SH-SY5Y (cell line): Measurements from ENCODE around the gene RHOB.

ENCODE experiments used
- GATA2 ChIP-seq: IDR thresholded peaks from 2 replicates; pipeline ENCODE4 v1.6.1; 2011; ENCODE audit warnings: mild to moderate bottlenecking, low read depth, low read length
- GATA3 ChIP-seq: IDR thresholded peaks from 2 replicates; pipeline ENCODE4 v1.6.1; 2011; ENCODE audit warnings: low read depth, mild to moderate bottlenecking, low read length, moderate library complexity

The RHOB gene

DNA sequence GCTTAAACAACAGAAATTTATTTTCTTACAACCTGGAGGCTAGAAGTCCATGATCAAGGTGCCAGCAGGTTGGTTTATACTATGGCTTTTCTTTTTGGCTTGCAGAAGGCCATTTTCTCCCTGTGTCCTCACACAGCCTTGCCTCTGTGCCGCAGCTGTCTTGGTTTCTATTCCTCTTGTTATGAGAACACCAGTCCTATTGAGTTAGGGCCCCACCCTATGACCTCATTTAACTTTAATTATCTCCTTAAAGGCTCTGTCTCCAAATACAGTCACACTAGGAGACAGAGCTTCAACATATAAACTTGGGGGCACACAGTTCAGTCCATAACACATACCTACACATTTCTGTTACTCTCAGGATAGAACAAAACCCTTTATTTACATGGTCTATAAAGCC, 17.3 kb upstream of the RHOB start:
- TF ChIP-seq GATA3 = no peak
- TF ChIP-seq GATA2 = no peak

DNA sequence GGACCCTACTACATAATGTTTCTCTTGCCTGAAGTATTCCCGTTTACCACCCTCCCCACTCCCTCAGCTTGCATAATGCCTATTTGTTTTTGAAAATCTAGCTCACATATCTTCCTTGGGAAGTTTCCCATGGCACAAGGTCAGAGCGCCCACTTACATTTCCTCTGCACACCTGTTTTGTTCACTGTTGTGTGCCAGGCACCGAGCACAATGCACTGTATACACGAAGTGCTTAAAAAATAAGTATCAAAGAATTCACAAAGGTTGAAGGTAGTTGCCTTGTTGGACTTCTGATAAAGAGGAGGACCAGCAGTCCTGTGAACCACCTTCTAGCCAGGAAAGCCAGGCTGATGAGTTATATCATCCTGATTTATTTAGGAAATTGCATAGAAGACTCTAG, 16.8 kb upstream of the RHOB start:
- TF ChIP-seq GATA3 (no peak), GATA2 (no peak)

DNA sequence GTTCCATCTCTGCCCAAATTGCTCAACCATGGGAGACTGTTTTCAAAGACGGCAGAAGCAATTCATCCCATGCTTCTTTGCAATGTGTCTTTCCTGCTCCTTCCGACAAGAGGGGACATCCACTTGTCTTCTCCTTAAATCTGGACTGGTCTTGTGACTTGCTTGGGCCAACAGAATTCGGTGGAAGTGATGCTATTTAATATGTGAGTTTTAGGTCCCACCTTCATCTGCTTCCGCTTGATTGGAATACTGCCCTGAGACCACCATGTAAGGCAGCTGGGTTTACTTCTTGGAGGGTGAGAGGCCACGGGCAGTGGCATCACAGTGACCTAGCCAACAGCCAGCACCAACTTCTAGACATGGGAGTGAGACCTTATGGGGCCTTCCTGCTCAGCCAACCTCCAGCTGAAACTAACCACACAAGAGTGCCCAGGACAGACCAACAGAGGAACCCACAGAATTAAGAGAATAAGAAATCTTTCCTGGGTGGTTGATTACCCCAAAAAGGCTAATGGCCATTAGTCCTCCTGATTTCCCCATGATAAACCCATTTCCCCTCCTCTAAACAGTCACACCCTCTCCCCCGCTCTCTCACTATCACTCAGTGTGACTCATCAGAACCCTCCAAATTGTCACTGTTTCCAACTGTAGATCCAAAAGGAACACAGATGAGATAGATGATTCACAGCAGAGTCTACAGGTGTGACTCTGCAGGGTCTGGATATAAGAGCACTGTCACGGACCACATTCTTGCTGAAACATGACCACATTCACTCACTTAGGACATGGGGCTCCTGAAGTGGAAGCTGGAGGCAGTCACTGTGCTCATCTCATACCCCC, 16.2 kb upstream of the RHOB start:
- TF ChIP-seq GATA3 = no peak
- no peak for TF ChIP-seq GATA2

DNA sequence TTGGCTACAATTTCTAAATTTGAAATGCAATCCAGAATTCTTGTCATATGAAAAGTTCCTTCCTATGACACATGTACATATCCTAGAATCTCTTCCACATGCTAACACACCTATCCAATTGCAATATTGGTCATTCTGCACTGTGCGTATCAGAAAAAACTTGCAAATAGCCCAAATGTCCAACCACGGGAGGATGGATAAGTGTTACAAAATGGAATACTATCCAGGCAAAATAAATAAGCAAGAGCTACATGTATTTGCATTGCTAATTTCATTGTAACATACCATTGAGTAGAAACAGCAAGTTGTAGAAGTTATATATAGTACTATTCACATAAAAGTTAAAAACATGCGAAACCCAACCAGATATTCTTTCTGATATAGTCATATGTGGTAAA, 15.6 kb upstream of the RHOB start:
- no peak for TF ChIP-seq GATA3
- TF ChIP-seq GATA2 = no peak

DNA sequence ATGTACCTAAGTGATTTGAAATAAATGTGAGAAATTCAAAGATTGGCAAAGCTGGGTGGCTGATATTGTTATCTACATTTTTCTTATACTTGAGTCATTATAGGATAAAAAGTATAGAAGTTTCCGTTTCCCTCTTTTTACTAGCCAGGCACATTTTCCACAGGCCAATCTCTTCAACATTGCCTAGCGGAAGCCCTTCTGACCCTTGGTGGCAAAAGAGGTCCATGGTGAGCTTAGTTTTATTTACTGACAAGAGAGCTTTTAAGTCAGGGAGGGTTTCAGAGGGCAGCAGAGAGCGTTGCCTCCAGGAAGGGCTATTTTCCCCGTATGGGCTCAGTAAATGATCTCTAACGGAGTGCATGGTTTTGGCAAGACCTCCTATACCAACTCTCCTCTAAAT, 15.1 kb upstream of the RHOB start:
- TF ChIP-seq GATA2 (no peak), GATA3 (no peak)

DNA sequence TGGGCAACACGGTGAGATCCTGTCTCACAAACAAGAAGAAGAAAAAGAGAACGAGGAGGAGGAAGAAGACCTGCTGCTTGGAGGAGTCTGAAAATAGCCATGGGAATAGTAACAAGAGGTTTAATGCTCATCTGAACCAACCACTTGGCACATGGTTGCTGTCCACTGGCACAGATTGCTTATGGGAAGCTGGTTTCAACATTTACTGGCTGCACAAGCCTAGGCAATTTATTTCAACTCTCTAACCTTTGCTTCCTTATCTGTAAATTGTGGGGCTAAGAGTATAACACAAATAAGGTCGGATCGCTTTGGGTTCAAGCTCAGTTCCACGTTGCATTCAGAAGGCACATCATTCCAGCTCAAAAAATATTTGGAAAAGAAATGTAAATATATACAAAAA, 14.2 kb upstream of the RHOB start:
- TF ChIP-seq GATA3 (no peak), GATA2 (no peak)

DNA sequence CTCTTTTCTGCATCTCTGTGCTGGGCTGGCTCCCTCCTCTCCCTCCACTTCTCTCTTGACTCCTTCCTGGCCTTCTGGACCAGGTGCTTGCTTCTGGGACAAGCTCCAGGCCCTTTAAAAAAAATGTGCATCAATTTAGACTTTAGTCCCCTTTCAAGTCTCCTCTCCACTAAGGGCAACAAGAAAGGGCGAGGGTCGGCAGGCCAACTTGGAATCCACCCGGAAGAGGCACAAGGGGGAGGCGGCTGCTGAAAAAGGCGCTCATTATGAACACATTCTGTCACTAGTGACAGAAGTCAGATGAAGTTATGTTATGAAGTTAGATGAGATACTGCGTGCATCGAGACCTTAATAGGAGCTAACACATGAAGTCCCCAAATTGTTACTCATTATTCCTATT, 13.6 kb upstream of the RHOB start:
- no peak for TF ChIP-seq GATA3

DNA sequence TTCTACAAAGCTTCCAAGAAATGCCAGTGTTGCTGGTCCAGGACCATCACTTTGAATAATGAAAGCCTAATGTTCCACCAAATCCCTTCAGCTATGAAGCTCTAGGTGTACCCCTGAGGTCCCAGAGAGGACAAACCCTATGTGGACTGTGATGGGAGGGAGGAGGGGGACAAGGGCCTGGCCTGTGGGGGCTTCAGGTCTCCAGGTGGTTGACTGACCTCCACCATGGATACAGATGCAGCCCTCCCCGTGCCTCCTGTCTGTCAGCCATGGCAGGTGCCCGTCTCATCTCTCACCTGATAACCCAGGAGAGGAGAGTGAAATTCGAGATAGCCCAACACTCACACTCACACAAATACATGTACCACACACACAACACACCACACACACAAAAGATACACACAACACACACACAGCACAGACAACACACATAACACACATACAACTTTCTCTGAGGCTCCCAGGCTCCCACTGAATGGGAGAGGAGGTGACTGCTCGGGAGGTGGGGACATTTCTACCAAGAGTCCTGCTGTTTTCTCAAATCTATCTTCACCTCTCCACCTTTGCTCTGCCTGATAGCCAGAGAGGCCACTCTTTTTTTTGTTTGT, 12.8 kb upstream of the RHOB start:
- no peak for TF ChIP-seq GATA3
- no peak for TF ChIP-seq GATA2

DNA sequence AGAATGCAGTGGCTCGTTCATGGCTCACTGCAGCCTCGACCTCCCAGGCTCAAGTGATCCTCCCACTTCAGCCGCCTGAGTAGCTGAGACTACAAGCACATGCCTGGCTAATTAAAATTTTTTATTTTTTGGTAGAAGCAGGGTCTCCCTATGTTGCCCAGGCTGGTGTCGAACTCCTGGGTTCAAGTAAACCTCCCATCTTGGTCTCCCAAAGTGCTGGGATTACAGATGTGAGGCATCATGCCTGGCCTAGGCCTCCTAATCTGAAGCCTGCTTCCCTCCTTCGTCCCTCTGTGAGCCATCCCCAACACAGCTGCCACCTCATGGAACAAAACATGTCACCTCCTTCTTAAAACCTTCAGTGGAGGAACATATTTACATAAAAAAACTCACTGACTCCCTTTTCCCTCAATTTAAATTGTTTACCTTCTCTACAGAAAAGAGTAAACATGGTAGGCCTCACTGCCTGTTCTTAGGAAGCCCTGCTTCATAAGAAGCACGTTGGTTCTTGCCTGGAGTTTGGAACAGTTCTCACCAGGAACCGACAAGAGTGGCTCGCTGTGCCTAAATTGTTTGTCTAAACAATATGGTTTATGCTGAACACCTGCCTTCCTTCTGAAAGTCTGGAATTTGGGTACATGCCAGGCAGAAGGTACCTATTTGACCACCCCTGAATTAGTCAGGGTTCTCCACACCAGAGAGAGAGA, 12.1 kb upstream of the RHOB start:
- no peak for TF ChIP-seq GATA2
- TF ChIP-seq GATA3 = no peak

DNA sequence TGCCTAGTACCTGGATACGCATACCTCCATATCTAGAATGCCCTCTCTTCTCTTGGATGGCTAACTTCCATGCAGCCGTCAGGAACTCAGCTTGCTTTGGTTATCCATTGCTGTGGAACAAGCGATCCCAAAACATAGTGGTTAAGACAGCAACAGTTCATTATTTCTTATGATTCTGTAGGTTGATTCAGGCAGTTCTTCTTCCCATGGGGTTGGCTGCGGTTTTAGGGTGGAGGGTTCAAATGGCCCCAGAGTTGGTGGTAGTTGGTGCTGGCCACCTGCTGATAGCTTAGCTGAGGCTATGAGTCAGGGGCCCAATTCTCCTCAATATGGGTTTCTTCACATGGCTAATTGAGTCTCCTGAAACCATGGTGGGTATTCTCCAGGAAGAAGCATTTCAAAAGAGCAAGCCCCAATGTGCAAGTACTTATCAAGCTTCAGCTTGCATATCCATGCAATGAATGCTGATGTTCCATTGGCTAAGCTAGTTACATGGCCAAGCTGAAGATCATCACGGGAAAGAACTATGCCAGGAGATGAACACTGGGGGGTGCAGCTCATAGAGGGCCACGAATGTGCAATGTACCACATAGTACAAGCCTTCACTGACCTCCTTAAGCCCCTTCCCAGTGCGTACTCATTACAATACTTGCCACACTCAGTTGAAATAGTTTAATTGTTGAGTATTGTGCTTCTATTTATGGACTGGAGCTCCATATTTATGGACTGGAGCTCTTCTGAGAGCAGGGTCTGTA, 10.0 kb upstream of the RHOB start:
- TF ChIP-seq GATA2 (no peak), GATA3 (no peak)

DNA sequence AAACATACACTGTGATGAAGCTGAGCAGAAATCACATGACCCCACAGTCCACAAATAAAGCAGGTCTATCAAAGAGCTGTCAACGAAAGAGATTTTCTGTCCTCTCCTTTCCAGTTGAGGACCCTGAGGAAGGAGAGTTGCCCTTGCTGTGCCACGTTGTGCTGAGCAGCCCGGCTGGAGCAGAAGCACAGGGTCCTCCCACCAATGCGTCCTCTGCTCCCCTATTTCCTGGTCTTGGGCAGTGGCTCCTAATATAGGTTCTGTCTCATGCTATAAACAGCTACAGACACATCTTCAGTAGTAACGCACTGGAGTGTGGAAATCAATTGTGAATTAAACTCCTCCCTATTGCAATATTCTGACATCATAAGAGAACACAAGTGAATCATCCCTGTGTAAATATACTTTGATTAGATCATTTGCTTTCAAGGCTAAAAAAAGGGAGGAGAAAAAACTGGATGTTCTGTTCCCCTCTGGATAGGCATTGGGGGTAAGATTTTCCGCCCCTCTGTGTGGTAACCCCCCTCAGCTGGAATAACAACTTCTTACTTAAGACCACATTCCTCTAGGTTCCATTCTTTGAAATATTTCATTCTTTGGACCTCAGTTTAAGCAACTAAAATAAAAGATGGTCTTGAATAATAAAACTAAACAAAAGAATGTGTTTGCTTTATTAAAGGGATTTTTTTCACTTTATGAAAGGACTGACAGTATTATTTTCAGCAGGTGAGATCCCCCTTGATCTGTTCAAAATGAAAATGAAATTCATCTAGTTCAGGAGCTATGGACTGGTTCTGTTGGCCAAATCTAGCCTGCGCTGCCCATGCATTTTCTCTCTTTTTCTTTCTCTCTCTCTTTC, 8.3 kb upstream of the RHOB start:
- TF ChIP-seq GATA3 = no peak
- no peak for TF ChIP-seq GATA2

DNA sequence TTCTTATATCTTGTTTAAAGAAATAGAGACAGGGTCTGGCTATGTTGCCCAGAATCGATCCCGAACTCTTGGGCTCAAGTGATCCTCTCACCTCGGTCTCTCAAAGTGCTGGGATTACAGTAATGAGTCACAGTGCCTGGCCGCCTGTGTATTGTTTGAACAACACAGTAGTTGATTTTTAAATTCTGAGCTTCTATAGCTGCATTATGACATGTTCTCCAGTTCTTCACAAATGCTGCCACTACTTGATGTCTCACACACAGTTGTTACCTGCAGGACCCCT, 7.7 kb upstream of the RHOB start:
- TF ChIP-seq GATA2 = no peak
- no peak for TF ChIP-seq GATA3

DNA sequence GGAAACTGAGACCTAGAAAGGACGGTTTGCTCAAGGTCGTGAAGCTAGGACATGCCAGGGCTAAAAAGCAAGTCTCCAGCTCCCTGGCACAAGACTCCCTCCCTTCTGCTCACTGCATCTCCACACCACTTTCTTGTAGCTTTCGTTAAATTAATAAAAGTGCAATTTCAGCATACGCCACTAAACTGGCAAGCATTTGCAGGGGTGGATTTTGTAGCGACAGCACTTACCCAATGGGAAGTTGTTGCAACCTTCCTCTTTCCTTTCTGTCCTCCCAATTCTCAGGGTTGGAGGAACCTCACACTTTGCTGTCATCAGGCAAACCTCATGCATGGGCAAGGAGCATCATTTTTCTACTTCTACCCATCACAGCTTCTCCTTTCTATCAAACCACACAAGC, 7.4 kb upstream of the RHOB start:
- TF ChIP-seq GATA3 (no peak), GATA2 (no peak)
